ENCODE measurements around the gene IL34.
"Not testable (repeated sequence)": the region's sequence is repeated elsewhere in the genome, so short reads cannot be mapped to it uniquely, and the experiment has no call there.

IL34 gene

GRCh38 chr16:70658921-70659320 lies 12.6 kb downstream of the IL34 start:
- DNase-seq (ENCODE audit: low read depth in 2 of 2), result no peak

DNA sequence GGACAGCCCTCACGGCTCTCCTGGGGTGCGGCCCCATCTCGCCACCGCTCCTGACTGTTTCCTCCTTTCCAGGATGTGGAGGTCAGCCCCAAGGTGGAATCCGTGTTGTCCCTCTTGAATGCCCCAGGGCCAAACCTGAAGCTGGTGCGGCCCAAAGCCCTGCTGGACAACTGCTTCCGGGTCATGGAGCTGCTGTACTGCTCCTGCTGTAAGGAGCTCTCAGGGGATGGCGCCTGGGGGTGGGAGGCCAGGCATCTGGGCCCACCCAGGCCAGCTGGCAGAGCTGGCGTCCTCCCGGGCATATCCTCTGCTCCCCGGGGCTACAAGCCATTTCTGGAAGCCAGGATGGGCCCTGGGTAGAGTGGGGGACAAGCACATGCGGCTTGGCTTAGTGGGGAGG lies 13.2 kb downstream of the IL34 start:
- no peak for DNase-seq (ENCODE audit: low read depth in 2 of 2)

DNA sequence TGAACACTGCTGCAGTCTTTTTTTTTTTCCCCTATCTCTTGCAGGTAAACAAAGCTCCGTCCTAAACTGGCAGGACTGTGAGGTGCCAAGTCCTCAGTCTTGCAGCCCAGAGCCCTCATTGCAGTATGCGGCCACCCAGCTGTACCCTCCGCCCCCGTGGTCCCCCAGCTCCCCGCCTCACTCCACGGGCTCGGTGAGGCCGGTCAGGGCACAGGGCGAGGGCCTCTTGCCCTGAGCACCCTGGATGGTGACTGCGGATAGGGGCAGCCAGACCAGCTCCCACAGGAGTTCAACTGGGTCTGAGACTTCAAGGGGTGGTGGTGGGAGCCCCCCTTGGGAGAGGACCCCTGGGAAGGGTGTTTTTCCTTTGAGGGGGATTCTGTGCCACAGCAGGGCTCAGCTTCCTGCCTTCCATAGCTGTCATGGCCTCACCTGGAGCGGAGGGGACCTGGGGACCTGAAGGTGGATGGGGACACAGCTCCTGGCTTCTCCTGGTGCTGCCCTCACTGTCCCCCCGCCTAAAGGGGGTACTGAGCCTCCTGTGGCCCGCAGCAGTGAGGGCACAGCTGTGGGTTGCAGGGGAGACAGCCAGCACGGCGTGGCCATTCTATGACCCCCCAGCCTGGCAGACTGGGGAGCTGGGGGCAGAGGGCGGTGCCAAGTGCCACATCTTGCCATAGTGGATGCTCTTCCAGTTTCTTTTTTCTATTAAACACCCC lies 13.8 kb downstream of the IL34 start:
- no peak for DNase-seq (ENCODE audit: low read depth in 2 of 2)

DNA sequence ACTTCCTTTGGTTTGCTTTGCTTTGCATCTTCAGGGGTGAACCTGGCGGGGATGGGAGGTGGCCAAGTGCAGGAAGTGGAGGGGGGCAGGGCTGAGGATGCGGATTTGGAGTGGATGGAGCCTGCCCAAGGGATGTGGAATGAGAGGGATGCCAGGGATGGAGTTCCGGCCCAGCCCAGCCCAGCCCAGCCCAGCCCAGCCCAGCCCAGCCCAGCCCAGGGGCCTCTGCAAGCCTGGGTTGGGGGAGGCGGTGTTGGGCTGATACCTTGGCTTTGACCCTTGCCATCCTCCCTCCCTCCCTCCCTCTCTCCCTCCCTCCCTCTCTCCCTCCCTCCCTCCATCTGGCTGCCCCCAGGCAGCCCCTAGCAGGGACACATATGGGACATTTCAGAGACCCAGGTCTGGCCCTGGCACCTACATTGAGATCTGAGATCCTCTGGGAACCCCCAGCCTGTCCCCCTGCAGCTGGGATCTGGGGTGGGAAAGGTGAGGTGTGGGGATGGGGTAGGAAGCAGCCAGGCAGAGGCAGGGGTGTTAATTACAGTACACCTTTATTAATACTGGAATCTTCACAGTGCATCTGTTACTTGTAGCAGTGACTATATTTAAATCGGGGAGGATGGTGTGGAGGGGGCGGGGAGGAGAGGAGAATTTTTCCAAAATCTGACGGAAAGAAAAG lies 14.5 kb downstream of the IL34 start:
- DNase-seq (ENCODE audit: low read depth in 2 of 2), result no peak

GRCh38 chr16:70661534-70661917 lies 15.2 kb downstream of the IL34 start:
- no peak for DNase-seq (ENCODE audit: low read depth in 2 of 2)

DNA sequence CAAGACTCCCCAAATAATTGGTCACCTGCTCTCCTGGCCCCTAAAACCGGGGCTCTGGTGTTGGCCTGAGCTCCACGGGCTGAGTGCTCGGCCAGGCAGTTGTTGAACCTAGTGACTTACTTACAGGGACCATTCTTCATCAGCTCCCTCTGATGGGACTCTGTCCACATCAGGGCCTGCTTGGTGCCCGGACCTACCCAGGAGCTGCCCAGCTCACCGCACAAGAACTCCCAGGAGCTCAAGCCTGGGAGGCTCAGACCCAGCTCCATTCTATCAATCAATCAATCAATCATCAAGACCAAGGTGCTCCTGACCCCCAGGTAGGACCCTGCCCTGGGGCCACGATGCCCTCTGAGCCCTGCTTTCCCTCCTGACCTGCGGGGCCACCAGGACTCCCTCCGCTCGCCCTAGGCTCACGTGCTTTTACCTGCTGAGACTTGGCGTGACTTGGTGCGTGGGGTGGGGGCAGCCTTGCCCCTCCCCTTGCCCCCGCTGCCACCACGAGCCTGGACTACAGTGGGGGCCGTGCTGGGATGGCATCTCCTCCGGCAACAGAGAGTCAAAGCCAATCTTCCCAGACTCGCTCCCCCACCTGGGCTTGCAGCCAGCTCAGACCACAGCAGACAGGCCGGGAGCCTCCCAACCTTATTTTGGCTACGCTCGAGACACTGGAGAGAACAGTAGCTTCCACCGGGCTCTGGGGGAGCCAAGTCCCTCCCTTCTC lies 15.7 kb downstream of the IL34 start:
- no peak for DNase-seq (ENCODE audit: low read depth in 2 of 2)

GRCh38 chr16:70662991-70663523 lies 16.7 kb downstream of the IL34 start:
- DNase-seq (ENCODE audit: low read depth in 2 of 2), result no peak

DNA sequence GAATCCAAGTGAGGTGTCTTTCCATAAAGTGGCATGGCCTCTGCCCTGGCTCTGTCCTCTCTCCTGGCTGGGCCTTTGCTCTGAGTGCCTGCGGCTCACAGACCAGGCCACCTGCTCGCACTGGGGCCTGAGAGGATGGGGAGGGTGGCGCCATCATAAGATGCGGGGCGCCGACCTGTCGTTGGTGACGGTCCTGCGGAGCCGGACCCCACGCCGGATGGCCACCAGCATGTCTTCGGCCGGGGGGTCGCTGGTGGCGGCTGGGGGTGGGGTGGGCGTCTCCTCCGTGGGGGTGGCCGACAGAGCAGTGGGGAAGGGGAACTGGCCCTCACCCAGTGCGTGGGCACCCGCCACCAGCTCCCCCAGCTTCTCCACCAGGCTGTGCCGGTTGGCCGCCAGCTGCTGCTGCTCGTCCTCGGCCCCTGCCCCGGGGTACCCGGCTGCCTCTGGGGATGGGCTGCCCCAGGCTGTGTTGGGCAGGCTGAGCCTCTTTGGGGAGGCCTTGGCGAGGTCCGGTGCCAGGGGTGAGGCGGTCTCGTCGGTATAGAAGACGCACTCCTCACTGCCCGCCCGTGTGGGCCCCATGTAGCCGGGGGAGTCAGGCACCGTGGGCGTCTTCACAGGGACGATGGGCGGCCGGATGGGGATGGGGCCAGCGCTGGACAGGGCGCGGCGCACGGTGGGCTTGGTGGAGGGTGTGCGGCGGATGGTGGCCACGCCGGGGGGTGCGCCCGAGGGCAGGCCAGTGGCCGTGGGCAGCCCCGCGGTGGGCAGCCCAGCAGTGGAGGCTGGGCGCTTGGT lies 17.4 kb downstream of the IL34 start:
- DNase-seq (ENCODE audit: low read depth in 2 of 2), result no peak

- no peak for DNase-seq (ENCODE audit: low read depth in 2 of 2)
These were observed 18.2 kb downstream of the IL34 start for GRCh38 chr16:70664325-70665112.

- no peak for DNase-seq (ENCODE audit: low read depth in 2 of 2)
These were observed 18.8 kb downstream of the IL34 start for GRCh38 chr16:70665113-70665694.

DNA sequence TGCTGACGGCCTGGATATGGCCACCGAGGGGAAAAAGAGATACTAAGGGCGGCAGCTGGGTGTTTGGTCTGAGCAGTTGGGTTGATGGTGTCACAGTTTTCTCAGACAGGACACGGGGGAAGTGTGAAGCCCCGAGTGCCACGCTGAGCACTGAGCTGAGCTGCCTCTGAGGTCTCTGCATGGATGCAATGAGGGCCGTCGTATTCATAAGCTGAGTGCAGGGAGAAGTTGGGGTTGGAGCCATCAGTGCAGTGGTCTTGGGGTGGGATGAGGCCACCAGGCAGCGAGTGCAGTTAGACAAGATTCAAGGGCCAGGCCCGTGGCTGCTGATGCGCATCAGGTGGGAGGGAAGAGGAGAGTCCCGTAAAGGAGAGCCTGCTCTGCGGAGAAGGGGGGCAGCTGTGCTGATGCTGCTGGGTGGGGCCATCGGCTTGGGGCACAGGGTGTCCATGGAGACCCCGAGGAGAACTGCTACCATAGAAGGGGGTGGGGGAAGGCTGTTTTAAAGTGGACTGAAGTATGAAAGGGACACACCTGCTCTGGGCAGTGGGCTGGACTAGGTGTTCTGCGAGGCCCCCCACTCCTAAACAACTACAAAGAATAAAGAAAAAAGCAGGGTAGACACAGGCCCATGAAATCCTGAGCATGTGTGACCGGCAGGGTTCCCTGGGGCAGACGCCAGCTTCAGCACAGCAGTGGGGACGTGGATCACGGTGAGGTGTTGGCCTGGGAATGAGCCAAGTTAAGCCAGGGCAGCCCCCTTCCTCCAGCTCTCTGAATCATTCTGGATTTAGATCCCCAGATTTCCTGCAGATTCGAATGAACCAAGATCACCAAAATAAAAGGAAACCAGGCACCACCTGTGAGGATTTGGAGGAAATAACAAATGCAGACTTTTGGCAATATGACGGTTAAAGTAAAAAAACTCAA lies 19.7 kb downstream of the IL34 start:
- no peak for DNase-seq (ENCODE audit: low read depth in 2 of 2)

- DNase-seq (ENCODE audit: low read depth in 2 of 2), result no peak
These were observed 23.8 kb downstream of the IL34 start for GRCh38 chr16:70670175-70670574.

DNA sequence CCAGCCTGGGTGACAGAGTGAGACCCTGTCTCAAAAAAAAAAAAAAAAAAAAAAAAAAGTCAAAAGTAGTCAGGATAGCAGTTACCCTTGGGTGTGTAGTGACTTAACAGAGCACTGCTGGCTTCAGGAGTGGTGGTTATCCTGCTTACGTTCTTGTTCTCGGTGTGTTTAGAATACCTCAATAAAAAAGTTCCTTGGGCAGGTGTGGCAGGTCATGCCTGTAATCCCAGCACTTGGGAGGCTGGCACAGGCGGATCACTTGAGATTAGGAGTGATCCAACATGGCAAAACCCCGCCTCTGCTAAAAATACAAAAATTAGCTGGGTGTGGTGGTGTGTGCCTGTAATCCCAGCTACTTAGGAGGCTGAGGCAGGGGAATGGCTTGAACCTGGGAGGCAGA lies 24.6 kb downstream of the IL34 start:
- DNase-seq (ENCODE audit: low read depth in 2 of 2), result not testable (repeated sequence)

DNA sequence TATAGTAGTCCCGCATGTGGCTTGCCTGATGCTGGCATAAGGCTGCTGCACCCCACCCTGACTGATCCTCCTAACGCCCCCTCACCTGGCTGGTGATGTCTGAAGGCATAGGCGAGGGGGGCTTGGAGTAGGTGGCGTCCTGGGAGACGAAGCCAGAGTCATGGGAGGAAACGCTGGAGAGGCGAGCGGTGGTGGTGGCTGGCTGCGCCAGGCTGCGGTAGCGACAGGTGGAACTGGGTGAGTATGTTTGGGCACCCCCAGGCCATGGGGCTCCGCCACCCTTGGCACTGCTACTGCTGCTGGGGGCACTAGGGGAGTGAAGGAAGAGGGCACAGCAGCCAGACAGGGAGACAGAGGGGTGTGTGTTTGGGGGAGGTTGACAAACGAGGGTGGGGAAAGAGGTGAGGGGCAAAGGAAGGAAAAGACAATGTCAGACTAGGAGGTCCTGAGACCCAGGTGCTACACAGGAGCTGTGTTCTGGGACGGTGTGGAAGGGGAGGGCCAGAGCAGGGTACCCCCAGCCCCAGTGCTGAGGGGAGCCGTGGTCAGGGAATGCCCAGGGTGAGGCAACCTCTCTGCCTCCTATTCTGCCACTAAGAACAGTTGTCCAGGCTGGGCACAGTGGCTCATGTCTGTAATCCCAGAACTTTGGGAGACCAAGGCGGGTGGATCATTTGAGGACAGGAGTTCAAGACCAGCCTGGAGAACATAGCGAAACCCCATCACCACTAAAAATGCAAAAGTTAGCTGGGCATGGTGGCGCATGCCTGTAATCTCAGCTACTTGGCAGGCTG lies 28.1 kb downstream of the IL34 start:
- no peak for DNase-seq (ENCODE audit: low read depth in 2 of 2)

DNA sequence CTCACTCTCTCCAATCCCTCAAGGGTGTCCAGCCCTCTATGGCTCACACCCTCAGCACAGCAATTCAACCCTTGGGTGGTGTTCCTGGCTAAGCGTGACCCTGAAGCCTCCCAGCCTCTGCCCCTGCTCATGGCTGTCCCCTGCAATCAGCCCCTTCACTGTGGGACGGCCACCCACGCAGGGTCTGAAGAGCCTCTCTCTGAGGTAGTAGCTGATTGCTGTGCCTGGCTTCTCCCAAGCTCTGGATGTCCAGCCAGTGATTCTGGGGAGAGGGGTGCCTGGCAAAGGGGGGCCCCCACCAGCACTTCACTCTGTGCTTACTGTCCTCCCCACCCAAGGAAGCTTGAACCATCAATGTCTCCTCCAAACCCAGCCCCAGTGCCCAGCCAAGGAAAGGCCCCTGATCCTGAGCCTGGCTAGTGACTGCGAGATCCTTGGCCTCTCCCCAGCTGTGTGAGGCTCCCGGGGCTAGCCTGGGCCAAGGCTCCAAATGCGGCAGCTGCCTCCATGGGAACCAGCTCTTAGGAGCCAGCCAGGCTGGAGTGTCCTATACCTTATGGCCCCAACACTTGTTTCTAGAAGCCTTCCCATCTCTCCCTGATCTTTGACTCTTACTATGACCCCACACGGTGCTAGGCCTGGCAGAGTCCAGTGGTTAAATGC lies 29.6 kb downstream of the IL34 start:
- DNase-seq (ENCODE audit: low read depth in 2 of 2), result no peak

- no peak for DNase-seq (ENCODE audit: low read depth in 2 of 2)
These were observed 30.5 kb downstream of the IL34 start for GRCh38 chr16:70676675-70677498.

DNA sequence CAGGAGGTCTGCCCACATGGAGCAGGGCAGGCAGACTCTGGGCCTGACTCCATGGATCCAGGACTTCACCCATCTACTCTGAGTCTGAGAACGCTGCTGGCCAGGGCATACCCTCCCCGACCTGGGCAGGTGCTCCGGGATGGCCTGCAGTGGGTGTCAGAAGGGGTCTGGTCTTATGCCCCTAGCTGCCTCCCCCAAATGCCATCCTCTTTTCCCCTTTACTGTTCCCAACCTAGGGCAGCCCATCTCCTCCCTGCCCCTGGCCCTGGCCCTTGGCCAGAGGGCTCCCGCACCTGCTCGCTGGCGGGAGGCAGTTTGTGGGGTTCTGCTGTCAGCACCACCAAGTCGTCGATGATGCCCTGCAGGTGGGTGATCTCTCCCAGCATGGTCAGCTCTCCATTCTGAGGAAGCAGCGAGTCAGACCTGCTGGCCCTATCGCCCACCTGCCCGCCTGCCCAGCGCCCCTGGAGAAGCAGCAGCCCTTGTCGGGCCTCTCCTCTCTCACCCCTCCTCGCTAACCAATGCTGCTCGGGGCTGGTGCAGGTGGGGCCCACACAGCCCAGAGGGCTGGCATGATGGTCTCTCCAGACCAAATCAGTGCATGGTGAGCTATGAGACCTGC lies 31.3 kb downstream of the IL34 start:
- DNase-seq (ENCODE audit: low read depth in 2 of 2), result no peak
